Measurements from ENCODE around the gene CD19.

- TF ChIP-seq CTCF (IDR thresholded peaks at IDR 0.05): no peak
- TF ChIP-seq POLR2A (IDR thresholded peaks at IDR 0.05): no peak
Measured at GRCh38 chr16:28893291-28893690, 38.5 kb upstream of the CD19 start.

All from body of pancreas (tissue), 4 donors.